GM12801 (cell line): ENCODE measurements around the gene BOLA1.

ENCODE experiments used
- TF ChIP-seq, protein P1 (sequence below): IDR thresholded peaks from one replicate; pipeline ENCODE4 v1.5.1; 2011; ENCODE audit warnings: control low read depth; ENCODE audit not compliant: insufficient read length; ENCODE audit errors: extremely low read depth

BOLA1 gene

DNA sequence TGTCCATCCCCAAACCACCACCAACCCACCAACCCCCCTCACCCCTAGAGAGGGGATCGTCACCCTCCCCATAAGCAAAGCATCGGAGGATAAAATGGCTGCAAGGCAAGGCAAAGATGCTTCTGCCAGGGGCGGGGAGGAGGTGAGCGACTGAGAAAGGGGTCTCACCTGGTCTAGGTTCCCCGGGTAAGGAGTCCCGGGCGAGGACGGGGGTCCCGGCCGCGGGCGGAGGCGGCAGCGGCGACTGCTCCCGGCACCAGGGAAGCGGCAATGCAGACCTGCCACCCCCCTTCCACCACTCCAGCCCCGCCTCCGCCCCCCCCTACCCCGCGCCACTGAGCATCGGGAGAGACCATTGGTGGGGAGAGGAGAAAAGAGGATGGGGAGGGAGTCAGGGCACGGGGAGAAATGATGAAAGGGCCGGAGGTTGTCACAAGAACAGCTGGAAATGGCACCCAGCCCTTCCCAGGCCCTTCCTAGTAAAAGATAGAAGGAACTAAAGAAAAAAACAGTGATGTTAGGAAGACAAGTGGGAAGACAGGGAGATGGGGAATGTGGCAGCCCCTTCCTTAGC lies 18.3 kb downstream of the BOLA1 start, which contains the start of gene SV2A:
SV2A (minus strand) TSS at position 274 of the 574 bp plus-strand sequence. CDS start 4,004 bp downstream, outside the sequence.
- TF ChIP-seq, protein P1, sequence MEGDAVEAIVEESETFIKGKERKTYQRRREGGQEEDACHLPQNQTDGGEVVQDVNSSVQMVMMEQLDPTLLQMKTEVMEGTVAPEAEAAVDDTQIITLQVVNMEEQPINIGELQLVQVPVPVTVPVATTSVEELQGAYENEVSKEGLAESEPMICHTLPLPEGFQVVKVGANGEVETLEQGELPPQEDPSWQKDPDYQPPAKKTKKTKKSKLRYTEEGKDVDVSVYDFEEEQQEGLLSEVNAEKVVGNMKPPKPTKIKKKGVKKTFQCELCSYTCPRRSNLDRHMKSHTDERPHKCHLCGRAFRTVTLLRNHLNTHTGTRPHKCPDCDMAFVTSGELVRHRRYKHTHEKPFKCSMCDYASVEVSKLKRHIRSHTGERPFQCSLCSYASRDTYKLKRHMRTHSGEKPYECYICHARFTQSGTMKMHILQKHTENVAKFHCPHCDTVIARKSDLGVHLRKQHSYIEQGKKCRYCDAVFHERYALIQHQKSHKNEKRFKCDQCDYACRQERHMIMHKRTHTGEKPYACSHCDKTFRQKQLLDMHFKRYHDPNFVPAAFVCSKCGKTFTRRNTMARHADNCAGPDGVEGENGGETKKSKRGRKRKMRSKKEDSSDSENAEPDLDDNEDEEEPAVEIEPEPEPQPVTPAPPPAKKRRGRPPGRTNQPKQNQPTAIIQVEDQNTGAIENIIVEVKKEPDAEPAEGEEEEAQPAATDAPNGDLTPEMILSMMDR = no peak

- TF ChIP-seq, protein P1 = no peak
Observed at GRCh38 chr1:149923626-149924025, 24.3 kb downstream of the BOLA1 start.

- TF ChIP-seq, protein P1 = no peak
Observed at GRCh38 chr1:149925345-149925744, 26.0 kb downstream of the BOLA1 start.

GRCh38 chr1:149925751-149926150 lies 26.4 kb downstream of the BOLA1 start:
- TF ChIP-seq, protein P1 = no peak

GRCh38 chr1:149926296-149926695 lies 26.9 kb downstream of the BOLA1 start:
- TF ChIP-seq, protein P1 = no peak

- TF ChIP-seq, protein P1 = no peak
Observed at GRCh38 chr1:149927056-149927562, 27.7 kb downstream of the BOLA1 start.

DNA sequence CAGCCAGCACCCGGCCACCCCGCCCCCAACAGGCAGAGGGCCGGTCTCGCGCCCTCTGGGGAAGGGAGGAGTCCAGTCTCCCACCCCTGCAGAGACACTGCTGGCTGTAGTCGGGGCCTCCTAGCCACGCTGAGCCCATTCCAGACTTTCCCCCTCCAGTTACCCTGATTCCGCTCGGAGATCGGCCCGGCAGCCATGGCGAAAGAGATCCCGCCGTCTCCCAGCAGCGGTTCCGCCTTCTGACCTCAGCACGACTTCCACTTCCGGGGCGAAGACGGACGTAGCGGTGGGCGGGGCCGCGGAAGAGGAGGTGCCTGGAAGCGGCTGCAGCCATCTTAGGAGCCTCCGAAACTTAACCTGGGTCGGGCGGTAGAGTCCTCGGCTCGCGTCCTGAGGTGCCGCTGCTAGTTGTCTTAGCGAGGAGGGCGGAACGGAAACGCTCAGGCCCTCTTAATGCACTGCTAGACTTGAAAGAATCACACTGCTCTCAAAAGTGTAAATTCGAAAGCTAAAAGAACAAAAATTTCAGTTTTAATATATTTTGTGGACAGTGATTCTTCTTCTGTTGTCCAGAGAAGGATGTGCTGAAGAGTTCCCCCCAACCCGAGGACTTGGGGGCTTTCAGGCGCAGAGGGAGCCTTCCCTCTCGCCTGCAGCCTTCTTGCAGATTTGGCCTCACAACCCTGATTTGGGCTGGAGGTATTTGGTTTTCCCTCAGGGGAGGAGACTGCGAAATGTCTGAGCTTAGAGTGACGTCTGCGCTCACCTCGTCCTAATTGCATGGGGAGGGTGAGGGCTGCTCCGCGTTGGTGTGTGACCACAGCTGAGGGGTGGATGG lies 28.4 kb downstream of the BOLA1 start, which contains the start of gene SF3B4:
SF3B4 (minus strand) TSS at position 241 of the 838 bp plus-strand sequence; CDS start at position 197, 44 bp downstream.
- TF ChIP-seq, protein P1 = no peak
